Measurements from ENCODE around the gene AFAP1L2.

DNA sequence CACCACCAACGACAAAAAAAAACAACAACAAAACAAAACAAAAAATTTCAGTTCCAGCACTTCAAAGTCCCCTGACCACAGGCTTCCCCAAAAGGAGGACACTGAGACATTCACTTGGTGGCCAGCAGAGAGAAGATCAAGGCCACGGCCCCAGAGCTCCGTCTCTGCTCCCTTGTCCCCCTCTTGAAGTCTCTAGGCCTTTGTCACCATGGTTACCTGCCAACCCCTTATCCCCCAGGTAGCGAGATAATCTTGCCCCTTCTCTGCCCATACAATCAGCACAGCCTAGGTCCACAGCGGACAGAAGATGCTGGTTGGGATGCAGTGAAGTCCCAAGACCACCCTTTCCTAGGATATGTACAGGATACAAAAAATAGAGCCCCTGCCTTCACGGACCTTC lies 30.7 kb downstream of the AFAP1L2 start:
- TF ChIP-seq, protein P1, sequence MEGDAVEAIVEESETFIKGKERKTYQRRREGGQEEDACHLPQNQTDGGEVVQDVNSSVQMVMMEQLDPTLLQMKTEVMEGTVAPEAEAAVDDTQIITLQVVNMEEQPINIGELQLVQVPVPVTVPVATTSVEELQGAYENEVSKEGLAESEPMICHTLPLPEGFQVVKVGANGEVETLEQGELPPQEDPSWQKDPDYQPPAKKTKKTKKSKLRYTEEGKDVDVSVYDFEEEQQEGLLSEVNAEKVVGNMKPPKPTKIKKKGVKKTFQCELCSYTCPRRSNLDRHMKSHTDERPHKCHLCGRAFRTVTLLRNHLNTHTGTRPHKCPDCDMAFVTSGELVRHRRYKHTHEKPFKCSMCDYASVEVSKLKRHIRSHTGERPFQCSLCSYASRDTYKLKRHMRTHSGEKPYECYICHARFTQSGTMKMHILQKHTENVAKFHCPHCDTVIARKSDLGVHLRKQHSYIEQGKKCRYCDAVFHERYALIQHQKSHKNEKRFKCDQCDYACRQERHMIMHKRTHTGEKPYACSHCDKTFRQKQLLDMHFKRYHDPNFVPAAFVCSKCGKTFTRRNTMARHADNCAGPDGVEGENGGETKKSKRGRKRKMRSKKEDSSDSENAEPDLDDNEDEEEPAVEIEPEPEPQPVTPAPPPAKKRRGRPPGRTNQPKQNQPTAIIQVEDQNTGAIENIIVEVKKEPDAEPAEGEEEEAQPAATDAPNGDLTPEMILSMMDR (IDR thresholded peaks at IDR 0.05): no peak
- TF ChIP-seq EZH2 (IDR thresholded peaks at IDR 0.05): no peak
- no peak for TF ChIP-seq EZH2phosphoT487 (IDR thresholded peaks at IDR 0.05)

All from neural progenitor cell (in vitro differentiated cells).